Spleen (tissue), 11 donors: Measurements from ENCODE around the gene GLIS1. TPM values are rescaled to one million over a fixed set of nuclear protein-coding genes. Genes with fewer than 3 reads are reported as not detected.

Experiments used
- DNase-seq: peaks from one replicate; pipeline ENCODE4 v3.0.0-alpha.2; 2020
- H3K27ac ChIP-seq, 8 donors: fragments of 200-600 bp; sonication (generic) in 7 of 8; 1 replicate in 4 of 8; 2 replicates in 4 of 8; pipeline versions ENCODE4 v1.5.0 to v1.8.0; 2016 to 2021; ENCODE audit warnings: inconsistent platforms in 4 of 8, mild to moderate bottlenecking in 4 of 8, moderate library complexity in 1 of 8
- H3K27me3 ChIP-seq, 7 donors: fragments of 200-600 bp; sonication (generic) in 6 of 7; replicated peaks in 1 of 7; 1 replicate in 4 of 7; 2 replicates in 3 of 7; pipeline versions ENCODE4 v1.5.0 to v1.8.0; 2016 to 2021; ENCODE audit warnings: inconsistent platforms in 3 of 7, mild to moderate bottlenecking in 1 of 7
- H3K36me3 ChIP-seq, 6 donors: fragments of 200-600 bp; sonication (generic) in 5 of 6; 1 replicate in 4 of 6; 2 replicates in 2 of 6; pipeline versions ENCODE4 v1.5.0 to v1.8.0; 2016 to 2021; ENCODE audit warnings: inconsistent platforms in 2 of 6
- H3K4me1 ChIP-seq, 6 donors: fragments of 200-600 bp; sonication (generic) in 5 of 6; 1 replicate in 3 of 6; 2 replicates in 3 of 6; pipeline versions ENCODE4 v1.5.0 to v1.8.0; 2016 to 2021; ENCODE audit warnings: inconsistent platforms in 3 of 6
- H3K4me3 ChIP-seq, 8 donors: fragments of 200-600 bp; sonication (generic) in 7 of 8; 1 replicate in 4 of 8; 2 replicates in 4 of 8; pipeline versions ENCODE4 v1.5.0 to v1.8.0; 2016 to 2021; ENCODE audit warnings: inconsistent platforms in 4 of 8, mild to moderate bottlenecking in 4 of 8, moderate library complexity in 2 of 8
- H3K9me3 ChIP-seq, 8 donors: fragments of 200-600 bp; sonication (generic) in 7 of 8; 1 replicate in 4 of 8; 2 replicates in 4 of 8; pipeline versions ENCODE4 v1.5.0 to v1.8.0; 2016 to 2021; ENCODE audit warnings: inconsistent platforms in 4 of 8
- POLR2A ChIP-seq, 3 donors: fragments of 450-650 bp; IDR thresholded peaks; one replicate each; pipeline ENCODE4 v1.5.1; 2017; ENCODE audit warnings: antibody characterized with exemption in 3 of 3, mild to moderate bottlenecking in 1 of 3
- POLR2AphosphoS5 ChIP-seq, 3 donors: sonication (generic); formaldehyde crosslinking; IDR thresholded peaks; one replicate each; pipeline ENCODE4 v1.5.1; 2017; ENCODE audit warnings: antibody characterized with exemption in 3 of 3
- WGBS, 5 donors: extraction: QIAGEN DNeasy Blood & Tissue Kit in 3 of 5; methylation state at CpG; one replicate each; pipeline versions ENCODE4 v1.1.5 to v1.1.7; 2013 to 2018; 5-methylcytosine and 5-hydroxymethylcytosine counted together
- intact Hi-C: fragments of 100-400 bp; cut with DNase I; formaldehyde crosslinking; loops from one replicate; pipeline ENCODE4 v1.15.0; 2023; ENCODE audit warnings: low total_unique reads
- polyA plus RNA-seq, 3 donors: library from polyadenylated mRNA; stranded (reverse); fragments of 200-250 nt; gene quantifications; one replicate each; pipeline ENCODE4 v1.2.1, GENCODE V29; 2013
- total RNA-seq, 7 donors: library from RNA; depleted of rRNA in 3 of 7; stranded (reverse); fragments of >200 nt in 3 of 7; fragmentation: NEBNext Ultra II Directional in 4 of 7; extraction: Animal tissue kit (Norgen Biotek cat#: 25700) in 4 of 7; gene quantifications; one replicate each; pipeline versions ENCODE4 v1.1.0 to v1.2.1, GENCODE V29; 2016 to 2021
- TF ChIP-seq, protein P1 (sequence below), 11 experiments: fragments of 200-600 bp in 7 of 11; fragments of 450-650 bp in 4 of 11; sonication (generic) in 4 of 11; IDR thresholded peaks in 8 of 11; conservative IDR thresholded peaks in 3 of 11; 1 replicate in 7 of 11; 2 replicates in 4 of 11; pipeline versions ENCODE4 v1.4.0 to v1.8.0; 2016 to 2021; ENCODE audit warnings: antibody characterized with exemption in 11 of 11, inconsistent platforms in 4 of 11, mild to moderate bottlenecking in 1 of 11
- donor health status: healthy with polysubstance abuse.
- donor health status: DM: no; HTN: no; CAD: no; lungs with moderate emphysema.
- donor health status: DM: no; HTN: no; CAD: no.
- donor health status: Bipolar disorder and iron deficiency.
- donor health status: healthy.
- donor health status: DM: no; HTN: no; CAD: no.
- donor health status: DM: yes; HTN: yes; CAD: no.

The GLIS1 gene
- total and polyA plus RNA-seq, 10 donors: 0.04 to 0.39 (median 0.26) TPM; not detected in 5

DNA sequence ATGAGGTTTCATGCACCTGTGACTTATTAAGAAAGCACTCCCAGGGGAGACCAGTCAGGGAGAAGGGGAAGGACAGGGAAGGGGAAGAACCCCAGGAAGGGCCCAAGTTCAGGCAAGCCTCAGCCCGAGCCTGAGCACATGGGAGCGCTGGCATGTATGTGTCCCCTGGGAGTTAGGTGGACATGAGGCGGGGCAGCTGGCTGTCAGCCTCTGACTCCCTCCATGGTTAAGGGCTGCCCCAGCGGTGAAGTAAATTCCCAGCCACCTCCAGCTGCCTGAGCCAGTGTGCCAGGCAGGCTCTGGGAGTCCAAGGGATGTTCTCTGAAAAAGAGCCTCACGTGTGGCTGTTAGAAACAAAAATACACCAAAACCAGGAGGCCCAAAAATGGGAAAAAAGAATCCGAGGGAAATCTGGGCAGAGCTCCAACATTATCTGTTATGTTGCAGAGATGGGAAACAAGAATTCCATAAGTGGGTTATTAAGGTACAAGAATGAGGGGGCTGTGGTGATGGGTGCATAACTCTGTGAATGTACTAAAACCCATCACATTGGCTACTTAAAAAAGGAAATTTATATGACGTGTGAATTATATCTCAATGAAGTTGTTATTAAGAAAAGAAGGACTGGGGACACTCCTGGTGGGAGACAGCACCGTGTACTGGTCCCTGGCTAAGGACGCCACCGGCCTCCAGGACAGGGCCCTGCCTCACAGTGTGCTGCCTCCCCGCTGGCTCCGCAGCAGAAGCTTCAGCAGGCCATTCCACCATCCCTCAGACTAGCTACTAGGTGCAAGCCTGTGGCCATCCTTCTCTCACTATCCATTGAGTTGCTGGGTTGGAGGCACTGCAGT is 261.1 kb downstream of the GLIS1 start:
- H3K9me3 ChIP-seq: no peaks in the 10 kb centered on the region
- no peaks in the 10 kb centered on the region for H3K27me3 ChIP-seq
- DNase-seq: no peak
- no peaks in the 10 kb centered on the region for H3K4me1 ChIP-seq
- WGBS, 5 donors: 74 to 91% (median 83%) methylated on average over 12 of the region's 12 CpGs
- intact Hi-C loops: no loop called here
- H3K27ac ChIP-seq: no peak overlapping the region
- H3K36me3 ChIP-seq: no peaks in the 10 kb centered on the region
- TF ChIP-seq POLR2AphosphoS5 (IDR thresholded peaks at IDR 0.05) (no peak), POLR2A (IDR thresholded peaks at IDR 0.05) (no peak)
- TF ChIP-seq, protein P1, sequence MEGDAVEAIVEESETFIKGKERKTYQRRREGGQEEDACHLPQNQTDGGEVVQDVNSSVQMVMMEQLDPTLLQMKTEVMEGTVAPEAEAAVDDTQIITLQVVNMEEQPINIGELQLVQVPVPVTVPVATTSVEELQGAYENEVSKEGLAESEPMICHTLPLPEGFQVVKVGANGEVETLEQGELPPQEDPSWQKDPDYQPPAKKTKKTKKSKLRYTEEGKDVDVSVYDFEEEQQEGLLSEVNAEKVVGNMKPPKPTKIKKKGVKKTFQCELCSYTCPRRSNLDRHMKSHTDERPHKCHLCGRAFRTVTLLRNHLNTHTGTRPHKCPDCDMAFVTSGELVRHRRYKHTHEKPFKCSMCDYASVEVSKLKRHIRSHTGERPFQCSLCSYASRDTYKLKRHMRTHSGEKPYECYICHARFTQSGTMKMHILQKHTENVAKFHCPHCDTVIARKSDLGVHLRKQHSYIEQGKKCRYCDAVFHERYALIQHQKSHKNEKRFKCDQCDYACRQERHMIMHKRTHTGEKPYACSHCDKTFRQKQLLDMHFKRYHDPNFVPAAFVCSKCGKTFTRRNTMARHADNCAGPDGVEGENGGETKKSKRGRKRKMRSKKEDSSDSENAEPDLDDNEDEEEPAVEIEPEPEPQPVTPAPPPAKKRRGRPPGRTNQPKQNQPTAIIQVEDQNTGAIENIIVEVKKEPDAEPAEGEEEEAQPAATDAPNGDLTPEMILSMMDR (IDR thresholded peaks at IDR 0.05 in 8 of 11, conservative IDR thresholded peaks at IDR 0.05 in 3 of 11): no peak
- H3K4me3 ChIP-seq: no peak overlapping the region

DNA sequence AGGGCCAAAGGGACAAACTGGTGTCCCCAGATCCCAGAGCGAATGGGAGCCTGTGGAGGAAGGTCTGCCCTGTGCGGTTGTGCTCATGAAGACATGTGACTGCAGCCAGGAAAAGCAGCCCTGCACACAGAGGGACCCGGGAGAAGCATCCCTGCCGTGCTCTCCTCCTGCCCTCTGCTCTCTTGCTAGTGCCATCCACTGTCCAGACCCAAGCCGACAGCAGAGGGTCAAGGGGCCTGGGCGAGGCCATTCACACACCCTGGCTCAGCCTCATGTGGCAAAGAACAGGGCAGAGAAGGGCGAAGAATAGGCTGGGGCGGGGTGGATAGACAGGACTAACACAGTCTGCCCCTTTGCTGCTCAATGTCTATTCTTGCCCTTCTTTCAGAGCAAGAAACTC is 262.4 kb downstream of the GLIS1 start:
- Histone ChIP-seq H3K4me3 (no peak overlapping the region), H3K9me3 (no peaks in the 10 kb centered on the region), H3K27ac (no peak overlapping the region), H3K27me3 (no peaks in the 10 kb centered on the region), H3K36me3 (no peaks in the 10 kb centered on the region), H3K4me1 (no peaks in the 10 kb centered on the region)
- 77 to 88% (median 86%) methylated on average over 5 to 8 of the region's 8 CpGs for WGBS, 5 donors
- intact Hi-C loops: no loop called here
- no peak for TF ChIP-seq POLR2A (IDR thresholded peaks at IDR 0.05)
- TF ChIP-seq, protein P1 (IDR thresholded peaks at IDR 0.05 in 8 of 11, conservative IDR thresholded peaks at IDR 0.05 in 3 of 11): no peak
- no peak for TF ChIP-seq POLR2AphosphoS5 (IDR thresholded peaks at IDR 0.05)
- DNase-seq: no peak

DNA sequence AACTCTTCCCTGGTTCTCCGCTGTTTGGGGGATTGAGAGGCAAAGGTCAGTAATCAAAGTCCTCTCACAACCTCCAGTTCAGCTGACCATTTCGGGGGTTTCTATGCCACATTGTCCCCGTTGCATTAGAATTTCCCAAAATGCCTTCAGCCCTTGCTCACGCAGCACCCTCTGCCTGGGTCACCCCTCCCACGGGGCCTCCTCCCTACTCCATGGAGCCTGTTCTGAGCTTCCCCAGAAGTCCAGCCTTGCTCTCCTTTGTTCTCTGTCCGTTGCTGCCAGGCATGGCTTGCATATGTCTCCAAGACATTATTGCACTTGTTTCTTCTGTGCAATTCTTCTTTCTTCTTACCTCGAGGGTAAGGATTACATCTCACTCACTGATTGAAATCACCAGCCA is 263.3 kb downstream of the GLIS1 start:
- Histone ChIP-seq H3K27me3 (no peaks in the 10 kb centered on the region), H3K9me3 (no peaks in the 10 kb centered on the region), H3K4me3 (no peak overlapping the region), H3K4me1 (peaks cover 0 to under 1% (median 0%) of the 10 kb centered on the region in 6 donors), H3K36me3 (no peaks in the 10 kb centered on the region), H3K27ac (no peak overlapping the region)
- DNase-seq: no peak
- WGBS, 5 donors: 69 to 85% (median 81%) methylated on average over 7 of the region's 7 CpGs
- intact Hi-C loops: no loop called here
- TF ChIP-seq, protein P1 (IDR thresholded peaks at IDR 0.05 in 8 of 11, conservative IDR thresholded peaks at IDR 0.05 in 3 of 11): no peak
- TF ChIP-seq POLR2A (IDR thresholded peaks at IDR 0.05) (no peak), POLR2AphosphoS5 (IDR thresholded peaks at IDR 0.05) (no peak)

DNA sequence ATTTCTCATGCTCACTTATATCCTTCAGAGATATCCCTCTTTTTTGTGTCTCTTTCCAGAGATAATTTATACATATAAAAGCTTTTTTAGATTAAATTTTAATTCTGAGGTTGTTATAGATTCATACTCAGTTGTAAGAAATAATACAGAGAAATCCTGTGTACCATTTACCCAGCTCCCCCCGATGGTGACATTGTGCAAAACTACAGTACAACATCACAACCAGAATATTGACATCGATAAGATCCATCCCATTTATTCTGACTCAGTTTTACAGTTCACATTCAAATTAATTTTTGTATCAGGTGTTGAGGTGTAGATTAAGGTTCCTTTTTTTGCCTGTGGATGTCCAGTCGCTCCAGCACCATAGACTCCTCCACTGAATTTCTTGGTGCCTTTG is 265.5 kb downstream of the GLIS1 start:
- H3K36me3 ChIP-seq: no peaks in the 10 kb centered on the region
- H3K4me3 ChIP-seq: no peak overlapping the region
- TF ChIP-seq POLR2AphosphoS5 (IDR thresholded peaks at IDR 0.05): no peak
- no peak overlapping the region for H3K27ac ChIP-seq
- 75 to 88% (median 80%) methylated on average over 3 of the region's 3 CpGs for WGBS, 5 donors
- H3K4me1 ChIP-seq: peaks cover 0 to 9% (median 0%) of the 10 kb centered on the region in 6 donors
- intact Hi-C loops: no loop called here
- no peaks in the 10 kb centered on the region for H3K27me3 ChIP-seq
- H3K9me3 ChIP-seq: no peaks in the 10 kb centered on the region
- no peak for DNase-seq
